AML-193 (cell line): ENCODE data around the gene GBF1.

Experiments
- DNase-seq, 2 experiments: peaks; one replicate each; lab custom pipeline; 2025; lab: John Stamatoyannopoulos, UW

GBF1 gene

GRCh38 chr10:102245082-102245931 lies at the start of gene GBF1:
GBF1 (plus strand) TSS chr10:102245532; CDS start chr10:102258939, 13,407 bp downstream.
- DNase-seq: peak; percentile 99

- no peak for DNase-seq
These were observed 48.4 kb upstream of the GBF1 start for GRCh38 chr10:102196893-102197292.

GRCh38 chr10:102198027-102198426 lies 47.3 kb upstream of the GBF1 start:
- DNase-seq: no peak

- no peak for DNase-seq
These were observed 44.3 kb upstream of the GBF1 start for GRCh38 chr10:102200751-102201640.

- no peak for DNase-seq
These were observed 42.9 kb upstream of the GBF1 start for GRCh38 chr10:102202386-102202785.

GRCh38 chr10:102208311-102209035 lies 36.9 kb upstream of the GBF1 start:
- no peak for DNase-seq

- no peak for DNase-seq
These were observed 33.6 kb upstream of the GBF1 start for GRCh38 chr10:102211615-102212299.

GRCh38 chr10:102213599-102213998 lies 31.7 kb upstream of the GBF1 start:
- peak; percentile 16 to 28 for DNase-seq

GRCh38 chr10:102219370-102219769 lies 26.0 kb upstream of the GBF1 start:
- DNase-seq: no peak

GRCh38 chr10:102220612-102221011 lies 24.7 kb upstream of the GBF1 start:
- no peak for DNase-seq

- no peak for DNase-seq
These were observed 22.5 kb upstream of the GBF1 start for GRCh38 chr10:102222797-102223196.

- DNase-seq: no peak
These were observed 19.4 kb upstream of the GBF1 start, which contains the start of gene ELOVL3 for GRCh38 chr10:102225646-102226541. ELOVL3 (plus strand) TSS chr10:102226299; CDS start chr10:102226549, 250 bp downstream.

GRCh38 chr10:102226542-102226870 lies 18.8 kb upstream of the GBF1 start:
- DNase-seq: no peak

GRCh38 chr10:102227050-102227449 lies 18.3 kb upstream of the GBF1 start:
- peak; percentile 94 to 95 for DNase-seq

GRCh38 chr10:102229810-102230263 lies 15.5 kb upstream of the GBF1 start:
- peak; percentile 59 to 64 for DNase-seq

GRCh38 chr10:102230264-102230860 lies 15.0 kb upstream of the GBF1 start:
- no peak for DNase-seq

GRCh38 chr10:102230861-102231356 lies 14.4 kb upstream of the GBF1 start:
- no peak for DNase-seq

GRCh38 chr10:102231357-102232318 lies 13.7 kb upstream of the GBF1 start:
- DNase-seq: peak; percentile 11 to 31

- no peak for DNase-seq
These were observed 11.3 kb upstream of the GBF1 start for GRCh38 chr10:102233997-102234396.
